Measurements from ENCODE around the gene ISCA2.

The ISCA2 gene

GRCh38 chr14:74517731-74518130 lies 24.2 kb downstream of the ISCA2 start:
- Histone ChIP-seq H3K27ac (ENCODE audit: low read length) (no peak overlapping the region), H3K36me3 (ENCODE audit: control insufficient read depth, insufficient read depth, low read length) (no peaks in the 10 kb centered on the region)
- no peak for DNase-seq (ENCODE audit: low read depth, low spot score)

GRCh38 chr14:74518221-74518620 lies 24.7 kb downstream of the ISCA2 start:
- Histone ChIP-seq H3K27ac (ENCODE audit: low read length) (no peak overlapping the region), H3K36me3 (ENCODE audit: control insufficient read depth, insufficient read depth, low read length) (no peaks in the 10 kb centered on the region), H3K4me1 (ENCODE audit: control insufficient read depth, insufficient read depth, low read length) (peaks cover 3% of the 10 kb centered on the region; the same call in 1 of the 2 replicates), H3K4me3 (ENCODE audit: low read length) (no peak overlapping the region), H3K9me3 (ENCODE audit: control insufficient read depth, insufficient read depth, low read length) (no peaks in the 10 kb centered on the region), H3K27me3 (ENCODE audit: control insufficient read depth, insufficient read depth, low read length) (no peaks in the 10 kb centered on the region)
- no peak for DNase-seq (ENCODE audit: low read depth, low spot score)
- no CpG with 5 or more reads among the region's 6 CpGs for WGBS (ENCODE audit: insufficient coverage, insufficient read length)

More at GRCh38 chr14:74517731-74518130, 24.2 kb downstream of the ISCA2 start:
- WGBS (ENCODE audit: insufficient coverage, insufficient read length), result no CpG with 5 or more reads among the region's 4 CpGs
- Histone ChIP-seq H3K4me3 (ENCODE audit: low read length) (no peak overlapping the region), H3K4me1 (ENCODE audit: control insufficient read depth, insufficient read depth, low read length) (peaks cover 3% of the 10 kb centered on the region; the same call in 1 of the 2 replicates), H3K9me3 (ENCODE audit: control insufficient read depth, insufficient read depth, low read length) (no peaks in the 10 kb centered on the region), H3K27me3 (ENCODE audit: control insufficient read depth, insufficient read depth, low read length) (no peaks in the 10 kb centered on the region)

- DNase-seq (ENCODE audit: low read depth, low spot score), result no peak
- no CpG with 5 or more reads among the region's 6 CpGs for WGBS (ENCODE audit: insufficient coverage, insufficient read length)
Measured at GRCh38 chr14:74519316-74520074, 25.9 kb downstream of the ISCA2 start.

GRCh38 chr14:74521756-74522155 lies 28.2 kb downstream of the ISCA2 start:
- Histone ChIP-seq H3K27ac (ENCODE audit: low read length) (no peak overlapping the region), H3K4me1 (ENCODE audit: control insufficient read depth, insufficient read depth, low read length) (no peaks in the 10 kb centered on the region), H3K27me3 (ENCODE audit: control insufficient read depth, insufficient read depth, low read length) (no peaks in the 10 kb centered on the region), H3K9me3 (ENCODE audit: control insufficient read depth, insufficient read depth, low read length) (no peaks in the 10 kb centered on the region), H3K4me3 (ENCODE audit: low read length) (no peak overlapping the region), H3K36me3 (ENCODE audit: control insufficient read depth, insufficient read depth, low read length) (no peaks in the 10 kb centered on the region)
- no peak for DNase-seq (ENCODE audit: low read depth, low spot score)
- WGBS (ENCODE audit: insufficient coverage, insufficient read length), result no CpG with 5 or more reads among the region's 10 CpGs

More at GRCh38 chr14:74519316-74520074, 25.9 kb downstream of the ISCA2 start:
- Histone ChIP-seq H3K4me3 (ENCODE audit: low read length) (no peak overlapping the region), H3K27ac (ENCODE audit: low read length) (no peak overlapping the region), H3K9me3 (ENCODE audit: control insufficient read depth, insufficient read depth, low read length) (no peaks in the 10 kb centered on the region), H3K27me3 (ENCODE audit: control insufficient read depth, insufficient read depth, low read length) (no peaks in the 10 kb centered on the region), H3K4me1 (ENCODE audit: control insufficient read depth, insufficient read depth, low read length) (peaks cover 3% of the 10 kb centered on the region; the same call in 1 of the 2 replicates), H3K36me3 (ENCODE audit: control insufficient read depth, insufficient read depth, low read length) (no peaks in the 10 kb centered on the region)

GRCh38 chr14:74522740-74523139 lies 29.2 kb downstream of the ISCA2 start:
- H3K27me3 ChIP-seq (ENCODE audit: control insufficient read depth, insufficient read depth, low read length), result no peaks in the 10 kb centered on the region
- DNase-seq (ENCODE audit: low read depth, low spot score), result no peak
- no peaks in the 10 kb centered on the region for H3K4me1 ChIP-seq (ENCODE audit: control insufficient read depth, insufficient read depth, low read length)
- no peaks in the 10 kb centered on the region for H3K36me3 ChIP-seq (ENCODE audit: control insufficient read depth, insufficient read depth, low read length)
- H3K9me3 ChIP-seq (ENCODE audit: control insufficient read depth, insufficient read depth, low read length), result no peaks in the 10 kb centered on the region
- no peak overlapping the region for H3K4me3 ChIP-seq (ENCODE audit: low read length)
- H3K27ac ChIP-seq (ENCODE audit: low read length), result no peak overlapping the region
- no CpG with 5 or more reads among the region's 7 CpGs for WGBS (ENCODE audit: insufficient coverage, insufficient read length)

GRCh38 chr14:74524076-74524811 lies 30.7 kb downstream of the ISCA2 start:
- Histone ChIP-seq H3K9me3 (ENCODE audit: control insufficient read depth, insufficient read depth, low read length) (no peaks in the 10 kb centered on the region), H3K27ac (ENCODE audit: low read length) (no peak overlapping the region), H3K4me3 (ENCODE audit: low read length) (no peak overlapping the region), H3K27me3 (ENCODE audit: control insufficient read depth, insufficient read depth, low read length) (no peaks in the 10 kb centered on the region), H3K4me1 (ENCODE audit: control insufficient read depth, insufficient read depth, low read length) (no peaks in the 10 kb centered on the region), H3K36me3 (ENCODE audit: control insufficient read depth, insufficient read depth, low read length) (no peaks in the 10 kb centered on the region)
- no CpG with 5 or more reads among the region's 14 CpGs for WGBS (ENCODE audit: insufficient coverage, insufficient read length)
- DNase-seq (ENCODE audit: low read depth, low spot score), result no peak

- Histone ChIP-seq H3K36me3 (ENCODE audit: control insufficient read depth, insufficient read depth, low read length) (no peaks in the 10 kb centered on the region), H3K27ac (ENCODE audit: low read length) (no peak overlapping the region), H3K27me3 (ENCODE audit: control insufficient read depth, insufficient read depth, low read length) (no peaks in the 10 kb centered on the region), H3K4me1 (ENCODE audit: control insufficient read depth, insufficient read depth, low read length) (no peaks in the 10 kb centered on the region), H3K4me3 (ENCODE audit: low read length) (no peak overlapping the region), H3K9me3 (ENCODE audit: control insufficient read depth, insufficient read depth, low read length) (no peaks in the 10 kb centered on the region)
- DNase-seq (ENCODE audit: low read depth, low spot score), result no peak
Measured at GRCh38 chr14:74524812-74525135, 31.2 kb downstream of the ISCA2 start.

- H3K9me3 ChIP-seq (ENCODE audit: control insufficient read depth, insufficient read depth, low read length), result no peaks in the 10 kb centered on the region
- WGBS (ENCODE audit: insufficient coverage, insufficient read length), result no CpG with 5 or more reads among the region's 4 CpGs
- H3K27me3 ChIP-seq (ENCODE audit: control insufficient read depth, insufficient read depth, low read length), result no peaks in the 10 kb centered on the region
- no peaks in the 10 kb centered on the region for H3K4me1 ChIP-seq (ENCODE audit: control insufficient read depth, insufficient read depth, low read length)
- no peaks in the 10 kb centered on the region for H3K36me3 ChIP-seq (ENCODE audit: control insufficient read depth, insufficient read depth, low read length)
- no peak overlapping the region for H3K4me3 ChIP-seq (ENCODE audit: low read length)
- DNase-seq (ENCODE audit: low read depth, low spot score), result no peak
- no peak overlapping the region for H3K27ac ChIP-seq (ENCODE audit: low read length)
Measured at GRCh38 chr14:74525361-74525851, 31.8 kb downstream of the ISCA2 start.

- no peak for DNase-seq (ENCODE audit: low read depth, low spot score)
- no peak overlapping the region for H3K27ac ChIP-seq (ENCODE audit: low read length)
- no peak overlapping the region for H3K4me3 ChIP-seq (ENCODE audit: low read length)
- no CpG with 5 or more reads among the region's 10 CpGs for WGBS (ENCODE audit: insufficient coverage, insufficient read length)
- H3K9me3 ChIP-seq (ENCODE audit: control insufficient read depth, insufficient read depth, low read length), result no peaks in the 10 kb centered on the region
- no peaks in the 10 kb centered on the region for H3K27me3 ChIP-seq (ENCODE audit: control insufficient read depth, insufficient read depth, low read length)
- peaks cover 1% of the 10 kb centered on the region; the same call in 1 of the 2 replicates for H3K4me1 ChIP-seq (ENCODE audit: control insufficient read depth, insufficient read depth, low read length)
- H3K36me3 ChIP-seq (ENCODE audit: control insufficient read depth, insufficient read depth, low read length), result no peaks in the 10 kb centered on the region
Measured at GRCh38 chr14:74526854-74527585, 33.5 kb downstream of the ISCA2 start.

- H3K36me3 ChIP-seq (ENCODE audit: control insufficient read depth, insufficient read depth, low read length), result 0 out of 2 replicates have a peak, but pooled peaks cover 2% of the 10 kb centered on the region
- no peak overlapping the region for H3K27ac ChIP-seq (ENCODE audit: low read length)
- no peaks in the 10 kb centered on the region for H3K27me3 ChIP-seq (ENCODE audit: control insufficient read depth, insufficient read depth, low read length)
- H3K4me3 ChIP-seq (ENCODE audit: low read length), result no peak overlapping the region
- H3K9me3 ChIP-seq (ENCODE audit: control insufficient read depth, insufficient read depth, low read length), result no peaks in the 10 kb centered on the region
- no peak for DNase-seq (ENCODE audit: low read depth, low spot score)
- no CpG with 5 or more reads among the region's 10 CpGs for WGBS (ENCODE audit: insufficient coverage, insufficient read length)
- H3K4me1 ChIP-seq (ENCODE audit: control insufficient read depth, insufficient read depth, low read length), result peaks cover 1% of the 10 kb centered on the region; the same call in 1 of the 2 replicates
Measured at GRCh38 chr14:74527736-74528280, 34.2 kb downstream of the ISCA2 start.
